ENCODE results near the gene PEA15.

GRCh38 chr1:160167580-160167979 is 37.6 kb upstream of the PEA15 start:
- TF ChIP-seq CTCF (IDR thresholded peaks at IDR 0.05) (no peak; the same call in 1 of the 2 replicates), POLR2AphosphoS5 (IDR thresholded peaks at IDR 0.05; ENCODE audit: low read depth, low read length) (no peak), SIN3A (IDR thresholded peaks at IDR 0.05; ENCODE audit: borderline replicate concordance, insufficient read depth, low read depth, low read length) (no peak), TCF7L2 (IDR thresholded peaks at IDR 0.05; ENCODE audit: low read depth, low read length) (no peak), REST (IDR thresholded peaks at IDR 0.05; ENCODE audit: insufficient read depth in 1 of 2, low read depth in 2 of 2, low read length in 1 of 2) (no peak)
